ENCODE measurements around the gene UBXN2A. TPM values are rescaled to one million over a fixed set of nuclear protein-coding genes. Genes with fewer than 3 reads are reported as not detected.

UBXN2A gene
- polyA plus RNA-seq, 3 donors: 2.0 to 6.8 (median 5.5) TPM

DNA sequence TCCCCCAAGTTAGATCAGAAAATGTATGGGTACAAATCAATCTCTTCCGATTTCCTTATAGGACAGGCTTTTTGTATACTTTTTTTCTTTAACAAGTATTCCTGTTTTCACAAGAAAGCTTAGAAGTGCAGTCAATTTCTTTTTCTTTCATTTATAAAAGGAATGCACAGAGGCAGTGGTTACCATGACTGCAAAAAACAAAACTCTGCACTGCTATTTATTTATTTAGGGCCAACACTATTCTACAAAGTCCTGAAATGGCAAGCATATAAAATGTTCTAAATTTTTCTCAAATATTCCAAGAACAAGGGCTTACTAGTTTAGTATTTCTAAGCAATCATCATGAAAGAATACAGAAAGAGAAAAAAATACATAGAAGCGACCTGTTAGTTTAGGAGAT is 35.6 kb upstream of the UBXN2A start:
- no peak overlapping the region for H3K4me2 ChIP-seq (replicated peaks; ENCODE audit: extremely low read depth, low read length, poor library complexity, severe bottlenecking)
- Mint-ChIP-seq H3K27me3 (ENCODE audit: low read depth in 3 of 3) (no peaks in the 10 kb centered on the region), H3K9me3 (peaks cover 0 to 2% (median 1%) of the 10 kb centered on the region in 7 donors), H3K36me3 (no peaks in the 10 kb centered on the region), H3K4me3 (no peak overlapping the region), H3K27ac (peak overlapping the region in 2 of 7 donors; percentile 13 to 61), H3K4me1 (peaks cover 45% of the 10 kb centered on the region)
- H2AFZ ChIP-seq (ENCODE audit: insufficient read depth, low read depth, low read length, poor library complexity, severe bottlenecking): no peak overlapping the region
- no peaks in the 10 kb centered on the region for H3K9me3 ChIP-seq (replicated peaks in 1 of 2; ENCODE audit: control insufficient read depth in 1 of 2, insufficient read depth in 1 of 2, low read length in 2 of 2)
- no peaks in the 10 kb centered on the region for H3K36me3 ChIP-seq (replicated peaks in 1 of 2; ENCODE audit: control insufficient read depth in 1 of 2, insufficient read depth in 2 of 2, low read length in 2 of 2)
- no peak overlapping the region for H3K27ac ChIP-seq (ENCODE audit: low read depth in 1 of 2, low read length in 2 of 2)
- H3K27me3 ChIP-seq (ENCODE audit: control insufficient read depth in 2 of 2, insufficient read depth in 2 of 2, low read length in 2 of 2): no peaks in the 10 kb centered on the region
- intact Hi-C loops (cut with micrococcal nuclease): no loop called here
- H3K79me2 ChIP-seq (ENCODE audit: insufficient read depth, low read length): peaks cover 78% of the 10 kb centered on the region
- no peak for DNase-seq
- H3K9ac ChIP-seq (ENCODE audit: insufficient read depth, low read length, poor library complexity, severe bottlenecking): no peak overlapping the region
- H4K20me1 ChIP-seq (ENCODE audit: insufficient read depth, low read length): peaks cover 70% of the 10 kb centered on the region
- peaks cover 26 to 37% of the 10 kb centered on the region in 2 donors for H3K4me1 ChIP-seq (ENCODE audit: control insufficient read depth in 1 of 2, insufficient read depth in 2 of 2, low read length in 2 of 2)
- TF ChIP-seq, protein P1, sequence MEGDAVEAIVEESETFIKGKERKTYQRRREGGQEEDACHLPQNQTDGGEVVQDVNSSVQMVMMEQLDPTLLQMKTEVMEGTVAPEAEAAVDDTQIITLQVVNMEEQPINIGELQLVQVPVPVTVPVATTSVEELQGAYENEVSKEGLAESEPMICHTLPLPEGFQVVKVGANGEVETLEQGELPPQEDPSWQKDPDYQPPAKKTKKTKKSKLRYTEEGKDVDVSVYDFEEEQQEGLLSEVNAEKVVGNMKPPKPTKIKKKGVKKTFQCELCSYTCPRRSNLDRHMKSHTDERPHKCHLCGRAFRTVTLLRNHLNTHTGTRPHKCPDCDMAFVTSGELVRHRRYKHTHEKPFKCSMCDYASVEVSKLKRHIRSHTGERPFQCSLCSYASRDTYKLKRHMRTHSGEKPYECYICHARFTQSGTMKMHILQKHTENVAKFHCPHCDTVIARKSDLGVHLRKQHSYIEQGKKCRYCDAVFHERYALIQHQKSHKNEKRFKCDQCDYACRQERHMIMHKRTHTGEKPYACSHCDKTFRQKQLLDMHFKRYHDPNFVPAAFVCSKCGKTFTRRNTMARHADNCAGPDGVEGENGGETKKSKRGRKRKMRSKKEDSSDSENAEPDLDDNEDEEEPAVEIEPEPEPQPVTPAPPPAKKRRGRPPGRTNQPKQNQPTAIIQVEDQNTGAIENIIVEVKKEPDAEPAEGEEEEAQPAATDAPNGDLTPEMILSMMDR (IDR thresholded peaks at IDR 0.05): no peak
- no CpG with 5 or more reads among the region's 2 CpGs for WGBS (ENCODE audit: insufficient coverage)
- no peak overlapping the region for H3K4me3 ChIP-seq (replicated peaks in 1 of 3; ENCODE audit: low read depth in 2 of 3, low read length in 3 of 3)

DNA sequence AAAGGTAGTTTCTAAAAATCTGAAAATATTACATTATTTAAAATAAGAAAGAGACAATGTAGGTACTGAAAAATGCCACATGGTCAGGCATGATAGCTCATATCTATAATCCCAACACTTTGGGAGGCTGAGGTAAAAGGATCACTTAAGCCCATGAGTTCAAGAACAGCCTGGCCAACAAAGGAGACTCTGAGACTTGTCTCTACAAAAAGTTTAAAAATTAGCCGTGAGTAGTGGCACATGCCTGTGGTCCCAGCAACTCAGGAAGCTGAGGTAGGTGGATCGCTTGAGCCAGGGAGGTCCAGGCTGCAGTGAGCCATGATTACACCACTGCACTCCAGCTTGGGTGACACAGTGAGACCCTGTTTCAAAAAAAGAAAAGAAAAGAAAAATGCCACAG is 35.1 kb upstream of the UBXN2A start:
- WGBS (ENCODE audit: insufficient coverage): 0% methylated on average over 1 of the region's 2 CpGs
- H4K20me1 ChIP-seq (ENCODE audit: insufficient read depth, low read length): peaks cover 71% of the 10 kb centered on the region
- Mint-ChIP-seq H3K4me1 (peaks cover 45% of the 10 kb centered on the region), H3K36me3 (no peaks in the 10 kb centered on the region), H3K4me3 (no peak overlapping the region), H3K9me3 (peaks cover 0 to 2% (median under 1%) of the 10 kb centered on the region in 7 donors), H3K27me3 (ENCODE audit: low read depth in 3 of 3) (no peaks in the 10 kb centered on the region), H3K27ac (peak overlapping the region in 2 of 7 donors; percentile 70 to 72)
- peaks cover 78% of the 10 kb centered on the region for H3K79me2 ChIP-seq (ENCODE audit: insufficient read depth, low read length)
- no peak overlapping the region for H2AFZ ChIP-seq (ENCODE audit: insufficient read depth, low read depth, low read length, poor library complexity, severe bottlenecking)
- H3K27ac ChIP-seq (ENCODE audit: low read depth in 1 of 2, low read length in 2 of 2): peak overlapping the region in 1 of 2 donors; percentile 65
- no peaks in the 10 kb centered on the region for H3K36me3 ChIP-seq (replicated peaks in 1 of 2; ENCODE audit: control insufficient read depth in 1 of 2, insufficient read depth in 2 of 2, low read length in 2 of 2)
- intact Hi-C loops (cut with micrococcal nuclease): no loop called here
- no peak overlapping the region for H3K4me2 ChIP-seq (replicated peaks; ENCODE audit: extremely low read depth, low read length, poor library complexity, severe bottlenecking)
- no peak overlapping the region for H3K4me3 ChIP-seq (replicated peaks in 1 of 3; ENCODE audit: low read depth in 2 of 3, low read length in 3 of 3)
- no peaks in the 10 kb centered on the region for H3K27me3 ChIP-seq (ENCODE audit: control insufficient read depth in 2 of 2, insufficient read depth in 2 of 2, low read length in 2 of 2)
- TF ChIP-seq, protein P1 (IDR thresholded peaks at IDR 0.05): no peak
- DNase-seq: no peak
- peaks cover 26 to 37% of the 10 kb centered on the region in 2 donors for H3K4me1 ChIP-seq (ENCODE audit: control insufficient read depth in 1 of 2, insufficient read depth in 2 of 2, low read length in 2 of 2)
- no peak overlapping the region for H3K9ac ChIP-seq (ENCODE audit: insufficient read depth, low read length, poor library complexity, severe bottlenecking)
- no peaks in the 10 kb centered on the region for H3K9me3 ChIP-seq (replicated peaks in 1 of 2; ENCODE audit: control insufficient read depth in 1 of 2, insufficient read depth in 1 of 2, low read length in 2 of 2)

All from CD14-positive monocyte (primary cell).